Effector memory CD4-positive, alpha-beta T cell (primary cell): ENCODE results near the gene CDSN.
A peak's percentile ranks its signal among the peaks of the same experiment; 100 is the strongest.

Experiments
- DNase-seq, 3 donors: peaks; one replicate each; pipeline ENCODE4 v3.0.0-alpha.2; 2020
- H3K27ac ChIP-seq: 2 replicates; pipeline ENCODE4 v1.7.0; 2013; ENCODE audit warnings: mild to moderate bottlenecking, low read length, moderate library complexity; ENCODE audit not compliant: insufficient read depth, poor library complexity, severe bottlenecking
- H3K27me3 ChIP-seq: replicated peaks from 2 replicates; pipeline ENCODE4 v1.7.0; 2013; ENCODE audit warnings: mild to moderate bottlenecking, low read length; ENCODE audit not compliant: insufficient read depth, control insufficient read depth, poor library complexity, severe bottlenecking
- H3K36me3 ChIP-seq: 2 replicates; pipeline ENCODE4 v1.7.0; 2013; ENCODE audit warnings: mild to moderate bottlenecking, low read length, moderate library complexity; ENCODE audit not compliant: control insufficient read depth, insufficient read depth
- H3K4me1 ChIP-seq: 2 replicates; pipeline ENCODE4 v1.7.0; 2013; ENCODE audit warnings: low read length, mild to moderate bottlenecking; ENCODE audit not compliant: control insufficient read depth, insufficient read depth, poor library complexity, severe bottlenecking
- H3K4me3 ChIP-seq: 2 replicates; pipeline ENCODE4 v1.7.0; 2013; ENCODE audit warnings: low read length, low read depth, mild to moderate bottlenecking; ENCODE audit not compliant: insufficient read depth, poor library complexity, severe bottlenecking
- H3K9me3 ChIP-seq: 2 replicates; pipeline ENCODE4 v1.7.0; 2013; ENCODE audit warnings: mild to moderate bottlenecking, low read length, moderate library complexity; ENCODE audit not compliant: control insufficient read depth

Gene CDSN

DNA sequence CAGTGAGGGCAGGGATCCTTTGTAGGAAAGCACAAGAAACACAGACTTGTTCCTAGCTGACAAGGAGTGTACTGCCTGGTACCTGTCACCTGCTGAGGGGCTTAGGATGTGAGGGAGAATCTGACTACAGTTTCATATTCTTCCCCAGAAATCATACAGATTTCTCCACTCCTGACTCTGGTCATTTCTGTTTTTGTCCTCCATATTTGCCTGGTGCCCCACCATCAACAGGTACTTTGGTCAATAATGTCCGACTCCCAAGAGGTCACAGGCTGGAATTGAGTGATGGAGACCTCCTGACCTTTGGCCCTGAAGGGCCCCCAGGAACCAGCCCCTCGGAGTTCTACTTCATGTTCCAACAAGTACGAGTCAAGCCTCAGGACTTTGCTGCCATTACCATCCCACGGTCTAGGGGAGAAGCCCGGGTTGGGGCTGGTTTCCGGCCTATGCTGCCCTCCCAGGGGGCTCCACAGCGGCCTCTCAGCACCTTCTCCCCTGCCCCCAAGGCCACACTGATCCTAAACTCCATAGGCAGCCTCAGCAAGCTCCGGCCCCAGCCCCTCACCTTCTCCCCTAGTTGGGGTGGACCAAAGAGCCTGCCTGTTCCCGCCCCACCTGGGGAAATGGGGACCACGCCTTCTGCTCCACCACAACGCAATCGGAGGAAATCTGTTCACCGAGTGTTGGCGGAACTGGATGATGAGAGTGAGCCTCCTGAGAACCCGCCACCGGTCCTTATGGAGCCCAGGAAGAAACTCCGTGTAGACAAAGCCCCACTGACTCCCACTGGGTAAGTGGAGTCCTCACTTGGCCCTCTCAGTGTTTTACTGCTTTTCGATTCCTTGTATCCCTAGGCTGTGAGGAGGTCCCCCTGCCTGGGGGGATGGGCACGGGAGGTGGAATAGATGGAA is 41.2 kb upstream of the CDSN start:
- Histone ChIP-seq H3K36me3 (no peaks in the 10 kb centered on the region), H3K27ac (no peak overlapping the region), H3K4me1 (peaks cover 11% of the 10 kb centered on the region), H3K27me3 (no peaks in the 10 kb centered on the region), H3K4me3 (no peak overlapping the region), H3K9me3 (no peaks in the 10 kb centered on the region)
- DNase-seq = no peak

DNA sequence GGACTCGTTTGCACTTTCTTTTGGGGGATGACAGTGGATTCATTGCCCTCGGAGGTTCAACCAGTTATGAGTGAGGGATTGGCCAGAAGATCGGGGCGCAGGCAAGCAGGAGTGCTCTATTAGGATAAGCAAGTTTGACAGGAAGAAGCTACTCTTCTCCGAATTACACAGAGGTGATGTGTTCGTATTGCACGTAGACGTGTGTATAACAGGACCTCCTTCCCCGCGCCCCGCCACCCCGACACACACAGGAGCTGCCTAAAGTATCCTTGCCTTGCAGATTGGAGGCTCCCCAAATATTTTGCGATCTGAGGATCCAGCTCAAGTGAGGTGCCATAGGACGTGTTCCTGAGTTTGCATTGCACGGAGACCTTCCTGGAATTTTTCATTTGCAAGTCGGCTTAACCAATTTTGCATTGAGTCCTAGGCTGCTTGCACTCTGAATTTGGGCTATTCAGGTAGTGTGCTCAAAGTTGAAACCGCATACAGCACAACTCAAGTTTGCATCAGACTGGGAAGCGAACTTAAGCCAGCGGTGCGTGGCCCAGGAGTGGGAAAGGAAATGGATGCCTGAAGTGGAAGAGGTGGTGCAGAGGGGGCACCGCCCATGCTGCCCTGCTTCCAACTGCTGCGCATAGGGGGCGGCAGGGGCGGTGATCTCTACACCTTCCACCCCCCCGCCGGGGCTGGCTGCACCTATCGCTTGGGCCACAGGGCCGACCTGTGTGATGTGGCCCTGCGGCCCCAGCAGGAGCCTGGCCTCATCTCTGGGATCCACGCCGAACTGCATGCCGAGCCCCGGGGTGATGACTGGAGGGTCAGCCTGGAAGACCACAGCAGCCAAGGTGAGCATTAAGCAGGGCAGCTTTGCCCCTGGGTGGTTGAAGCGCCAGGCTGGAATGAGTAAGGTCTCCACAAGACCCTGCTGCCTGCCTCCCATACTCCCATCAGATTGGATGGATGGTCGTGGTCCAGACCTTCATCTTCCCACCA is 38.9 kb upstream of the CDSN start:
- Histone ChIP-seq H3K27me3 (no peaks in the 10 kb centered on the region), H3K9me3 (no peaks in the 10 kb centered on the region), H3K36me3 (no peaks in the 10 kb centered on the region), H3K27ac (peak overlapping the region; percentile 58), H3K4me3 (peak overlapping the region; percentile 70), H3K4me1 (peaks cover 11% of the 10 kb centered on the region)
- peak in 1 of 3 donors; percentile 6 for DNase-seq

DNA sequence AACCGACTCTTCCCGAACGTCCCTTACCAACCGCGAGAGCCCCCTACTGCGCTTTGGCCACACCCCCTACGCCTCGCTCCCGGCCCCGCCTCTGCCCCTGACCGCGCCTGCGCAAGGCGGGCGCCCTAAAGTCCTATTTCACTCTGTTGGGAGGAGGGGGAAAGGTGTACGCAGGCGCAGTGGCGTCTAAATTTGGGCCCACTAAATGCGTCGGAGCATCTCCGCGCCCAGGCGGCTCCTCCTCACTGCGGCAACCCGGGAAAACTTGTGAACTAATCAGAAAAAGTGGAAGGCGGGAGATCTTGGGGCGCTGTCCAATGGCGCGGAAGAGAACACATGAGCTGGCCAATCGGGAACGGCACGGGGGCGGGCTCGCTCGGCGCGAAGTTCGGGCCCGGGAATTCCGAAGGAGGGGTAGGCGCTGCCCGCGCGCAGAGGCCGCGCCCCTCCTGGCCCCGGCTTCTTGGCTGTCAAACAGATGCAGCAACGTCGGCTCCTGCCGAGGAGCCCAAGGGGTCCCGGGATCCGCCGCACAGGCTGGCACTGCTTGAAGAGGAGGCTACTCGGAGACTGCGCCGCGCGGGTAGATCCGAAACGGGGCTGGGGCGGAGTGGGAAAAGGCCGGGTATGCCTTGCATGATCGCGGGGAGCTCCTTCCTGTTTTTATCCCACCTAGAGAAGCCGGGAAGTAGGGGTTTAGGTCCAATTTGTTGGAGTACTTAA is 38.1 kb upstream of the CDSN start, which contains the start of gene TCF19:
TCF19 (plus strand) TSS at position 450 of the 723 bp plus-strand sequence. CDS start 881 bp downstream, outside the sequence.
- H3K27me3 ChIP-seq = no peaks in the 10 kb centered on the region
- H3K9me3 ChIP-seq = no peaks in the 10 kb centered on the region
- peak; percentile 99 for DNase-seq
- peak within 1 kb of the TSS; percentile 62 for H3K27ac ChIP-seq
- peak within 1 kb of the TSS; percentile 70 for H3K4me3 ChIP-seq
- H3K36me3 ChIP-seq = no peaks in the 10 kb centered on the region
- peaks cover 11% of the 10 kb centered on the region for H3K4me1 ChIP-seq

DNA sequence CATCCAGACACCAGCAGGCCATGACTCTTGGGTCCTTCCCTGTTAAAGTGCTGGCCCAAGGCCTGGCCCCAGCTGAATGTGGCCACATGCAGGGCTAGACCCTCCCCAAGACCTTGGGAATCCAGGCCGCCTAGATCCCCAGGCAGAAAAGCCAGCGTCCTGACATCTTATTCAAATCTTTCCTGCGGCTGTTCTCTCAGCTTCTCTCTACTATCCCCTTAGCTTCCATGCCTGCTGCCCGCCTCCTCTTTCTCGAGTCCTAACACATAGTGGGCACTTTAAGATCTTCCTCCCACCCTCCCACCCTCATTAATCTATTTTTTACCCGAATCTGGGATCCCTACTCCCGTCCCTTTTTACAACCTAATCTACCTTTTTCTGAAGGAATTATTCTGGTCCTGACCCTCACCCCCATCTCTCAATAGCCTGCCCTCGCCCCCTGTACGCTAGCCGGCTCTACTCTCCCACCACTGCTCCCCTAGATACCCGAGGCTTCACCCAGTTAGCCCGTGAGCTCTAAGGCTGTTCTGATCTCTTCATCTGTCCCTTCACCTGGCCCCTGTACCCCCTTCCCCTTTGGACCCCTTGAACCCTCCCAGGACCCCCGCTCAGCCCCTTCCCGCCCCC is 37.4 kb upstream of the CDSN start, which contains the start of gene CCHCR1:
CCHCR1 (minus strand) TSS at position 290 of the 627 bp plus-strand sequence; CDS start at position 88, 202 bp downstream.
- no peak for DNase-seq
- Histone ChIP-seq H3K36me3 (no peaks in the 10 kb centered on the region), H3K27ac (peak within 1 kb of the TSS; percentile 62), H3K9me3 (no peaks in the 10 kb centered on the region), H3K4me1 (peaks cover 11% of the 10 kb centered on the region), H3K4me3 (peak within 1 kb of the TSS; percentile 70), H3K27me3 (no peaks in the 10 kb centered on the region)

DNA sequence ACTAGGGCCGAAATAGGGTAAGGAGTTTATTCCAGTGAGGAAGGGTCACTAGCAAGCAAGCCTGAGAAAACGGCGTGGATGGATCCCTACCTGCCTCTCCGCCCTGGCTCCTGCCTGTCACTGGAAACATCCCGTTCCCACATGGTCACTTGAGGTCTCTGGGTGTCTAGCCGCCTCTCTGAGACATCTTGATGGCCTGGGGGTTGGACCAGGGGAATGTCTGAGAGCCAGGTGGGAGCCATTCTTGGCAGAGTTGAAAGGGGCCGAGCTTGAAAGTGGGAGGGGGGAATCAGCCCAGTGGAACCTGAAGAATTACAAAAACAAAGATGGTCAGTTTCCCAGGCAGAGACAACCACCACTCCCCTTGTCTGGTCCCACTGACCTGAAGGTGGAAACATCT is 36.4 kb upstream of the CDSN start:
- no peaks in the 10 kb centered on the region for H3K9me3 ChIP-seq
- H3K4me1 ChIP-seq = peaks cover 11% of the 10 kb centered on the region
- H3K36me3 ChIP-seq = no peaks in the 10 kb centered on the region
- no peak for DNase-seq
- no peak overlapping the region for H3K4me3 ChIP-seq
- no peaks in the 10 kb centered on the region for H3K27me3 ChIP-seq
- no peak overlapping the region for H3K27ac ChIP-seq

DNA sequence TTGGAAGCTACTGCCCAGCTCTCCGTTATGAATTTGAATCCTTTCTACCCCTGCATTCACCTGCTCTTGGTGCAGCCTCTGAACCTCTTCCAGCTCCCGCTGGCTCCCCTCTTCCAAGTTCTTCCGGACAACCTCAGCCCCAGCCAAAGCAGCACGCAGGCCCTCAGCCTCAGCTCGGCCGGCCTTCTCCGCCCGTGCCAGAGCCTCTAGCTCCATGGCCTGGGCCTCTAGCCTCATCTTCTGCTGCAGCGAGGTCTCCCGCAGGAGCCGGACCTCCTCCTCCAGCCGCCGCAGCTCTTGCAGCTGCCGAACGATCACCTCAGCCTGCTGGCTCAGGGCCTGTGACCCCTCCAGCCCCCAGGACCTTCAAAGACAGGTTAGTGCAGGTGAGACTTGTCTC is 34.2 kb upstream of the CDSN start:
- Histone ChIP-seq H3K36me3 (no peaks in the 10 kb centered on the region), H3K27me3 (no peaks in the 10 kb centered on the region), H3K4me3 (no peak overlapping the region), H3K4me1 (peaks cover 6% of the 10 kb centered on the region), H3K9me3 (no peaks in the 10 kb centered on the region), H3K27ac (no peak overlapping the region)
- DNase-seq = no peak

DNA sequence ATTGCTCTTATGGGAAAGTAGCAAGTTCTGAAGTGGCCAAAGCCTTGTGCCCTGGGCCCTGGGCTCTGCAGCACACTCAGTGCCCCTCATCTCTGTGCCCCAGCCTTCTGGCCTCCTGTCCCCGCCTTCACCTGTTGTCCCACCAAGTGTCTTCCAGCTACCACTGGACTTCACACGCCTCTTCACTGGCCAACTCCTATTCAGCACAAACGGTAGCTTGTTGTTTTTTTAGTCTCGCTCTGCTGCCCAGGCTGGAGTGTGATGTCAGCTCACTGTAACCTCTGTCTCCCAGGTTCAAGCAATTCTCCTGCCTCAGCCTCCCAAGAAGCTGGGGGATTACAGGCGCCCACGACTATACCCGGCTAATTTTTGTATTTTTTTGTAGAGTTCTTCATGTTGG is 32.5 kb upstream of the CDSN start:
- Histone ChIP-seq H3K27ac (no peak overlapping the region), H3K4me3 (no peak overlapping the region), H3K36me3 (no peaks in the 10 kb centered on the region), H3K27me3 (no peaks in the 10 kb centered on the region), H3K4me1 (no peaks in the 10 kb centered on the region), H3K9me3 (no peaks in the 10 kb centered on the region)
- no peak for DNase-seq

DNA sequence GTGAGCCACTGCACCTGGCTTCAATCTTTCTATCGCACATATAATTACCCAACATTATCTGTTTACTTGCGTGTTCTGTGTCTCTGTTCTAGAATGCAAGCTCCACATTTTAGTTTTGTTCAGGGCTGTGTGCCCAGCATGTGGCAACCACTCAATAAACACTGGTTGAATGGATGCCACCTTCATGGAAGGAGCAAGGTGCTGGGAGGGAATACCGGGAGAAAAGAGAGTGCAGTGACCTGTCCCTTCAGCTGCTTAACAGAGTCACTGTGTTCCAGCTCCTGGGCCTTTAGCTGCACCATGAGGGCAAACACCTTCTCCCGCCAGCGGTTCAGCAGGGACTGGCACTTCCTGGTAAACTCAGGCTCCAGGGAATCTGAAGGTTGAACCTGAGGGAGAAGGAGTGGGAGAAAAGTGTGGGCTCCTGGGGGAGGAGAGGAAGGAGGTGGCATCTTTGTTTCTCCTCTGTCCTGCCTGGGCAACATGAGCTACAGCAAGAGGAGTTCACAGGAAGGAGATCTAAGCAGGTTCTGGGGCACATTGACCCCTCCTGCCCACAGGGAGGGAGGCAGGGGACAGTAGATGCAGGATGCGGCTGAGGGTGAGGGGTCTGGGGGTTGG is 29.7 kb upstream of the CDSN start:
- Histone ChIP-seq H3K4me3 (no peak overlapping the region), H3K36me3 (no peaks in the 10 kb centered on the region), H3K4me1 (no peaks in the 10 kb centered on the region), H3K27ac (no peak overlapping the region), H3K9me3 (no peaks in the 10 kb centered on the region), H3K27me3 (no peaks in the 10 kb centered on the region)
- DNase-seq = no peak

DNA sequence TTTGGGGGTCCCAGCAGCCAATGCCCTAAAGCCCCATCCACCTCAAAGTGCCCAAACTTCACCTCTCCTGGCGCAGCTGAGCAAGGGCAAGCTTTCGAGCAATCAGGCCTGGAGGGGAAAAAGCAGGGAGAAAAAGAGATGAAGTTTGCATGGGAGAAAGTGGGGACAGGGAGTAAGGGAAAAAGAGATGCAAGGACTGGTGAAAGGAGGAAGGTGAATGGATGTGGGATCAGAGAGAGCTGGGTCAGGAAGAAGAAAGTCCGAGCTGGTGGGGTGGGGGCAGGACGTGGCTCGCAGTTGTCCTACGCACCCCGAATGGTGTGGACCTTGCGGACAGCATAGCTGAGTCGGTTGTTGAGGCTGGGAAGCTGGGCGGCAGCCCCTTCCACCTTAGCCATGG is 25.1 kb upstream of the CDSN start:
- Histone ChIP-seq H3K27me3 (no peaks in the 10 kb centered on the region), H3K36me3 (peaks cover 5% of the 10 kb centered on the region), H3K4me1 (no peaks in the 10 kb centered on the region), H3K27ac (no peak overlapping the region), H3K4me3 (no peak overlapping the region), H3K9me3 (no peaks in the 10 kb centered on the region)
- no peak for DNase-seq
